ENCODE measurements around the gene PTGER2. TPM values are rescaled to one million over a fixed set of nuclear protein-coding genes. Genes with fewer than 3 reads are reported as not detected.

Gene PTGER2
- total RNA-seq, 1 donor from 2014 or later = under 0.01 TPM

- no peak for TF ChIP-seq CTCF (IDR thresholded peaks at IDR 0.05; ENCODE audit: insufficient read depth, low read length, severe bottlenecking)
- Histone ChIP-seq H3K27me3 (ENCODE audit: control insufficient read depth, insufficient read depth, low read length) (peaks cover 30% of the 10 kb centered on the region), H3K36me3 (ENCODE audit: control insufficient read depth, insufficient read depth, low read length) (no peaks in the 10 kb centered on the region), H3K4me3 (ENCODE audit: low read depth, low read length) (no peak overlapping the region)
- FAIRE-seq (no peak), DNase-seq (ENCODE audit: low read depth) (no peak)
Measured at GRCh38 chr14:52268279-52269061, 45.6 kb upstream of the PTGER2 start.

GRCh38 chr14:52269100-52269499 is 45.0 kb upstream of the PTGER2 start:
- H3K4me3 ChIP-seq (ENCODE audit: low read depth, low read length) = no peak overlapping the region
- FAIRE-seq = no peak
- TF ChIP-seq CTCF (IDR thresholded peaks at IDR 0.05; ENCODE audit: insufficient read depth, low read length, severe bottlenecking) = no peak

GRCh38 chr14:52269982-52270381 is 44.1 kb upstream of the PTGER2 start:
- no peak overlapping the region for H3K4me3 ChIP-seq (ENCODE audit: low read depth, low read length)
- DNase-seq (ENCODE audit: low read depth) (no peak), FAIRE-seq (no peak)
- H3K27me3 ChIP-seq (ENCODE audit: control insufficient read depth, insufficient read depth, low read length) = peaks cover 34% of the 10 kb centered on the region
- TF ChIP-seq CTCF (IDR thresholded peaks at IDR 0.05; ENCODE audit: insufficient read depth, low read length, severe bottlenecking) = no peak
- no peaks in the 10 kb centered on the region for H3K36me3 ChIP-seq (ENCODE audit: control insufficient read depth, insufficient read depth, low read length)

More at GRCh38 chr14:52269100-52269499, 45.0 kb upstream of the PTGER2 start:
- no peaks in the 10 kb centered on the region for H3K36me3 ChIP-seq (ENCODE audit: control insufficient read depth, insufficient read depth, low read length)
- no peak for DNase-seq (ENCODE audit: low read depth)
- peaks cover 32% of the 10 kb centered on the region for H3K27me3 ChIP-seq (ENCODE audit: control insufficient read depth, insufficient read depth, low read length)

GRCh38 chr14:52271538-52271937 is 42.6 kb upstream of the PTGER2 start:
- TF ChIP-seq CTCF (IDR thresholded peaks at IDR 0.05; ENCODE audit: insufficient read depth, low read length, severe bottlenecking) = no peak
- Histone ChIP-seq H3K4me3 (ENCODE audit: low read depth, low read length) (no peak overlapping the region), H3K36me3 (ENCODE audit: control insufficient read depth, insufficient read depth, low read length) (no peaks in the 10 kb centered on the region), H3K27me3 (ENCODE audit: control insufficient read depth, insufficient read depth, low read length) (peaks cover 34% of the 10 kb centered on the region)
- FAIRE-seq (no peak), DNase-seq (ENCODE audit: low read depth) (no peak)

- no peak for FAIRE-seq
- Histone ChIP-seq H3K27me3 (ENCODE audit: control insufficient read depth, insufficient read depth, low read length) (peaks cover 27% of the 10 kb centered on the region), H3K4me3 (ENCODE audit: low read depth, low read length) (no peak overlapping the region), H3K36me3 (ENCODE audit: control insufficient read depth, insufficient read depth, low read length) (no peaks in the 10 kb centered on the region)
- peak; percentile 29 for DNase-seq (ENCODE audit: low read depth)
- TF ChIP-seq CTCF (IDR thresholded peaks at IDR 0.05; ENCODE audit: insufficient read depth, low read length, severe bottlenecking) = peak; percentile 37
Measured at GRCh38 chr14:52272375-52272774, 41.7 kb upstream of the PTGER2 start.

- no peak overlapping the region for H3K4me3 ChIP-seq (ENCODE audit: low read depth, low read length)
- no peak for TF ChIP-seq CTCF (IDR thresholded peaks at IDR 0.05; ENCODE audit: insufficient read depth, low read length, severe bottlenecking)
- FAIRE-seq = no peak
- H3K27me3 ChIP-seq (ENCODE audit: control insufficient read depth, insufficient read depth, low read length) = peaks cover 7% of the 10 kb centered on the region
- H3K36me3 ChIP-seq (ENCODE audit: control insufficient read depth, insufficient read depth, low read length) = no peaks in the 10 kb centered on the region
- DNase-seq (ENCODE audit: low read depth) = no peak
Measured at GRCh38 chr14:52275372-52275771, 38.7 kb upstream of the PTGER2 start.

Data from bronchial epithelial cell (primary cell).